GM19468 (cell line): ENCODE results near the gene PTPRG.

Source experiments
- ATAC-seq: cut with Tn5 transposase; IDR thresholded peaks from one replicate; pipeline ENCODE4 v1.9.1; 2021; ENCODE audit warnings: mild to moderate bottlenecking, moderate library complexity, moderate number of reproducible peaks; ENCODE audit not compliant: unreplicated experiment; ENCODE audit errors: extremely low read depth

PTPRG gene

DNA sequence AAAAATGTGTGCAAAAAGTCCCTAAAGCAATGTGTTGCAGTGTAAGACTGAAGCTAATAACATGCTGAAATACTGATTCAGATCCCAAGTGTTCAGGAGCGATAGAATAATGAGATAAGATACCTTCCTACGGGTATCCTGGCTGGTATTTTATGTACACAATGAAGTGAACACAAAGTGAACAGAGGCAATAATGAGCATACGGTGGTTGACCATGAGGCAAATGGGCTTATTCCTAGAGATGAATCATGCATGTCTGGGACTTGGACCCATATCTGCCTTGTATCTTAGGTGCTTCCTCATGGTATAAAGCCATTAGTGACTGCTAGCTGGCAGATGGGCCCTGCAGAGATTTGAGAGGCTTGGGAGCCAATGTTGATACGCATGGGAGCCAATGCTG lies 21.5 kb downstream of the PTPRG start:
- ATAC-seq, result no peak

DNA sequence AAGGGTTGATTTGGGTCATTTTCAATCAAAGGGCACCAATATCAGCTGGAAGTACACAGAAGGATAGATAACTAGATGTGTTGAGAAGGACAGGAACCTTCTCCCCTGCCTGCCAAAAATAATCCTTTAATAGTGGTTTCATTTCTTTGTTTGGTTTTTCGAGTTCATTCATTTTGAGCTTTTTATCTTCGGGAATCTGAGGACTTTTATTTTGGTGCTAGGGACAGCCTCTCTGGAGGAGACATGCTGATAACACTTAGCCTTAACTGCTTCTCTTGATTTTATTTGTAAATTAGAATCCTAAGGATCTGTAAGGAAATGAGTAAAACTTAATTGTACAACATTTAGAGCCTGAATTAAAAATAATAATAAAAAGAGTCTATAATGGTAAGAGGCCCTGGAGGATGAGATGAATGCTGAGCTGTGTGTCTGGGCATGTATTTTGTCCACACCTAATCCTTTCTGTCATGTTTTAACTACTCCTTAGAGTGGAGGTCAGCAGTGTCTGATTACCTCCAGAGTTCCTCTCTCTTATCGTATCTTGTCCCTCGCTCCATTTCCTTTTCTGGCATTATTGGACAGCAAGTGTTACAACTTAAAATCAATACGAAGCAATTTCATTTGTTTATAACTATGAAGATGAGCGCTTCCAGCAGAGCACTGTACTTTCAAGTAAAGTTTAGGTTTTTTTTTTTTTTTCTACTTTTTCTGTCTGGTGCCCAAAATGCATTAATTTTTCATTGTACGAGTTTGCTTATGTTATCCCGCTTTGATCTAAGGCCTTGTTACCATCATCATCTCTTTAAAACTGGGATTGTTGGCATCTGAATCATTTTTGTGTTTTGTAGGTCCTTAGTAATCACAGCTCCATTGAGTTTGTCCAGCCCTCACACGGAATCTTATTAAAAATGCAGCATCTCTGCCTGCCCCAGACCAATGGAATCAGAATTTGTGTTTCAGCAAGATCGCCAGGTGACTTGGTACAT lies 22.8 kb downstream of the PTPRG start:
- no peak for ATAC-seq

DNA sequence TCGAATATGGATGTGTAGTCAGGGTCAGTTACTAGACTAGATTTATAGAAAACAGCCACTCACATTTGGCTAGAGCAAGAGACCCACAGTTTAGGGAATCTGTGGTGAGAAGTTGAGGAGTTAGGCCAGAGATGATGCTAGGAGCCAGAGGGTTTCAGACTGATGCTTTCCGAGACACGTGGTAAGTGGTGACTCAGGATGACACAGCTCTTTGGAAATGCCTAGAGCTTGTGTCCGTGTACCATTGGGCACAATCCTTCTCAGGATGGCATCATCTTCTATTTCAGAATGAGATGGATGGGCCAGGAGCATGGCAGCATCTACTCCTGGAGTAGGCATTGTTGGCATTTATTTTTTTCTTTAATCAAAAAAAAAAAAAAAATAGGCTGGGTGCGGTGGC lies 28.5 kb downstream of the PTPRG start:
- ATAC-seq, result no peak

DNA sequence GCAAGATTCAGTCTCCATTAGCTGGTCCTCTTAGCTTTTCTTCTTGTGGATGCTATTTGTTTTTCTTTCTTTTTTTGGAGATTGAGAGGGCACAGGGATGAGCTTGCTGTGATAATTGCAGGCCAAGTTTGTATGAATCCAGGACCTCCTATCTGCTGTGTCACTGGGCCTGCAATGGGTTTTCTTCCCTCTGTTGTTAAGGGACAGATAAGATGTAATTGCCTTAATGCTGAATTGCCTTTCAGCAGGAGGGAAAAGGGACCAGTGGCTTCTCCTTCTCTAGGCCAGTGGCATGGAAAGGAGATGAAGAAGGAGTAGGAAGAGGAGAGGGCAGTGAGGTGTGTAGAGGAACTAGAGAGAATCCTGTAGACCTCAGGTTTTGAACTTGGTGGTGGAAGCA lies 29.9 kb downstream of the PTPRG start:
- no peak for ATAC-seq

DNA sequence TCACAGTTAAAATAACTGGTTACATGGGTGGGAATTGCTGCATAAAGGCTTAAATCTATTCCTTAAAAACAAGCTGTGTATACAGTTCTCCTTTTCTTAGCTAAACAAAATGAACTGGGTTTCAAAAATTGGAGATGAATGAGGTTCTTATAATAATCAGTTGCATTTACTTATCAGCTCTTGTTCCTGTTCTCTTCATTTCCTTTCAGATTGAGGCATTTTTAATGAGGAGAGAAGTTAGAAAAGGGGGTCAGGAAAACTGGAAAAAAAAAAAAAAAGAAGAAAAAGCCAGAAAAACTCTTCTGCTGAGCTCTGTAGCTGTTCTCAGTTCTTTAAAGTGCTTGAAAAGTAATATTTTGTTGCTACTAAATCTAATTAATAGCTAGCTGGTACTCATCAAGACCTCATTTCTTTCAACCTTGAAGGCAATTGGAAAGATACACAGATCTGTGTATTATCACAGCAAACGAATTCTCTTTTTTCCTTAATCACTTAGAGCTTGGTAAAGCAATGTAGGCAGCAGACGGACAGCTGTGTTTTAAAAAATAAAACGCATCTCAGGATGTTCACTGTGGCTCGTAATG lies 32.2 kb downstream of the PTPRG start:
- ATAC-seq, result no peak

DNA sequence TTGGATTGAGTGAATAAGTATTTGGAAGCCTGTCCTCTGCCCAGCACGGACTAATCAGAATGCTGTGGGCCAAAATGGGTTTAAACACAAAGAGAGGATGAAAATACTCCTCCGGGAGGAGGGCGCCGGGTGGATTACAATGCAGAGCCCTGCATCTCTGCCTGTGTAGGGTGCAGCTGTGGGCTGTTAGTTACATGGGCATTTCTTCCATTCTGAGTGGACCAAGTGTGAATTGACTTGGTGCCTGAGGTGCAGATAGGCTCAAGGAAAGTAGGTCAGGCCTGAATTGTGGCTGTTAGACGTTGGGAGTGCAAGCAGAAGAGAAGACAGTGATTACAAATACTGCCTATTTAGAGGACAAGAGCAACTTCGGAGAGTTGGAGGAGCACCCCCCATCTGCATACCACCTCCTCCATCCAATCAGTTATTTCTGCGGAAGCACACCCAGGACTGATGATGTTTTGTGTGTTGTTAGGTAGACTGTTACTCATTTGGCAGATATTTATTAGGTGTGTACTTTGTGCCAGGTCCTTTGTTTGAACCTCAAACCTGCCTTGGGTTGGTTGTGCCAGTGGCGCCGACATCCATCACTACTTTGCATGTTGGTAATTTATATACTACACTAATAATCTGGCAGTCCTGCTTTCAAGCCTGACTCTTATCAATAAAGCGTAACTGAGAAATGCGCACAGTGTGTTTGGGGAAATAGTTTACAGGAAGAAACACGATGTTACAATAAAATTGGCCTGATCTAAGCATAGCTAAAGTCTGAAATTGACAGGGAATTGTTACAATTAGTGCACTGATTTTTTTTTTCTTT lies 33.0 kb downstream of the PTPRG start:
- no peak for ATAC-seq

DNA sequence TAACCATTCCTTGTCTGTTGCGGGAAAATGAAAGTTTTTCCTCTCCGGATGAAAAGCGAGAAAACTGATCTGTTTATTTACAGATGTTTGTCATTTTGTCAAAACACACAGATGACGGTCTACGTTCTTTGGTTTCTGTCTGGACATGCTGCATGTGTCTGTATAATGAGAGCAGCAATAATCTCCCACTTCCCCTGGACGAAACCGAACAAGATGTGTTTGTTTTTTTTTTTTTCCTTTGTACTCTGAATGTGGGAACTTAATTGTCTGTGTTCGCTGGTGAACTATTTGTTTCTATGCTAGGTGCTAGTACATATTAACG lies 33.6 kb downstream of the PTPRG start:
- no peak for ATAC-seq

DNA sequence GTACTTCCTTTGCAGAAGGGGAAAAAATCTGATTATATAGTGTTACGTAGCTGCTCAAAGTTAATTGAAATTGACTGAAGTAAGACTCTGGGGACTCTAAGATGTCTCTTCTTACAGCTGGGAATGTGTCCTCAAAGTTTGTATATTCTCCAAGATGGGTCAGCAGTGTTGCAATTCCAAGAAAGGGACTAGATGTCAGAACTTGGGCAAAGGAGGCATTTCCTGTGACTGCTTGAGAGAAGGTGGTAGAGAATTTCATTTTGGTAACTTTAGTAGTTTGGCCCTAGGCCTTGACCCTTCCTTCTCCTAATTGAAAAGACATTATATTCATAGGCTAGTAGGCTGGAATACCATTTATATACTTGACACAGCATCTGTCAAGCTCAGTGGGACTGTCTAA lies 33.9 kb downstream of the PTPRG start:
- no peak for ATAC-seq

DNA sequence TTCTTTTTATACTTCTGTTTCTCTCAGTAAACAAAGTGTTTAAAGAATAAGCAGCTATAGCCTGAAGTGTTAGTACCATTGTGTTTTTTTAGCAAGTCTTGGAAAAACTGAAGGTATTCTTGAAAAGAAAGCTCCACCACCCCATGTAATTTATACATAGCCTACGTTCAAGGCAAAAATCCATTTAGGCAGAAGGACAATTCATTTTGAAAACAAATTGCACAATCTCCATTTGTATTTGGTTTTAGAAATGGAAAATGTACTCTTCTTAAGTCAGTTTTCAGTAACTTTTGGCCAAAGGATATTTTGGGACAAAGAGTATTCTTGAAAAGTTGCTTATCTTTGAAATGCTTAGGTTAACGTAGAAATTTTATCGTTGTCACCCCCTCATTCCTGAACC lies 34.5 kb downstream of the PTPRG start:
- ATAC-seq, result no peak

DNA sequence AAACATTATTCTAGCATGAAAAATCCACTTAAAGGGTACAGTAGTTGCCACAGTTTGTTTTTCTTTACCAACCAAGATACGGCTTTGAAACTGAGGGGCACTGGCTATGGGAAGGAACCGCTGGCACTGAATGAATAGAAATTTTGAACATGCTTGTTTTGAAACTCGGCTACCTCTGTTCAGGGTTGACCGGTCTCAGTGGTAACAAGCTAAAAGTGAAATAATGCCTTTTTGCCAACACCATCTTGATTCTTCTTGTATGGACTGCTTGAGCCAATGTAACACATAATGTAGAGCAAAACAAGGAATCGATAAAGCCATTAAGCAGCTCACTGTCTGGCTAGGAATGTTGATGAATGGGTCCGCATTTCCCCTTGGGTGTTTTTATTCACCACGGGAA lies 36.5 kb downstream of the PTPRG start:
- ATAC-seq, result no peak

DNA sequence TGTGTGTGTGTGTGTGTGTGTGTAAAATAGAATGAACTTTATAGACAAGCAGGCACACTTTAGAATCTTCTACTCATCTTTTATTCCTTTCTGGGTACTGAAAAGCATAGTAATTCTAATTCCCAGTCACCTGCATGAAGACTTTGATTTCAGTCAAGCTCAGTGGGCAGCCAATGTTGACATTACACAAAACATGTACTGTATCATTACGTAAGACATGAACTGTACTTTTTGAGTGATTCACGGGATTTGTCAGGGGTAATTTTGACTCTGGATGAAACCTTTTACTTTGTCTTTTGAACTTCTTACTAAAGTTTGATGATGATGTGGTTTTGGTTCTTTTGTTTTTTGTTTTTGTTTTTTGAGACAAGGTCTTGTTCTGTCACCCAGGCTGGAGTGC lies 38.8 kb downstream of the PTPRG start:
- ATAC-seq, result no peak

DNA sequence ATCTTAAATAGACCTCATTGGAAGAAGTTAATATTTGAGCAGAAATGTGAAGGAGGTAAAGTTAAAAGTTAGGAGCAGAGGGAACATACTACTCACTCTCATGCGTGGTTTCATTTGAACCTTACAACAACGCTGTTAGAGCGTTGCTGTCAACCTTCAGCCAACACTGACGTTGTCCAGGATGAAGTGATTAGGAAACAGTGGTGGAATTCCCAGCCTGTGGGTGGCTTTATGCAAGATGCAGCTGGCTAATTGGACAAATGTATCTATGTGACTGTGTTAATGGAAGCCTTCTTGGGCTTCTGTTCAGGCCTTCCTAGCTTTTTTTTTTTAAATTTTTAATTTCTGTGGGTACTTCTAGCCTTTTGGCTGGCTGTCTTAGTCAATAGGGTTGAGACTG lies 40.5 kb downstream of the PTPRG start:
- no peak for ATAC-seq

DNA sequence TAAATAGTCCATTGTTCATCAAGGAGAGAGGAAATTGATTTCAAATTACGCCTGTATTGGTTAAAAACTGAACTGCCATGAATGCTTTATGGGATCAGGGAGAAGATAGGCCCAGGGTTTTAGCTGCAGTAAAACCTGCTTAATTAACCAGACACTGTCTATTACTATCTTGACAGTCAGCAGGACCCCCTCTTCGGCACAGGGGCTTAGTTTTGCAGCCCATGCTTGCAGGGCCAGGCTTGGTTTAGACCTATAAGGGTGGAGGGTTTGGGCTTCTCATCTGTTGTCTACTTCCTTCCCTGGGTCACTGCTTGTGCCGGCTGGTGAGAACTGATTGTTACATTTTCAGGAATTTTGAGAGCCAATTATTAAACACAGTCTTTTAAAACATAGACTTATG lies 41.1 kb downstream of the PTPRG start:
- no peak for ATAC-seq

DNA sequence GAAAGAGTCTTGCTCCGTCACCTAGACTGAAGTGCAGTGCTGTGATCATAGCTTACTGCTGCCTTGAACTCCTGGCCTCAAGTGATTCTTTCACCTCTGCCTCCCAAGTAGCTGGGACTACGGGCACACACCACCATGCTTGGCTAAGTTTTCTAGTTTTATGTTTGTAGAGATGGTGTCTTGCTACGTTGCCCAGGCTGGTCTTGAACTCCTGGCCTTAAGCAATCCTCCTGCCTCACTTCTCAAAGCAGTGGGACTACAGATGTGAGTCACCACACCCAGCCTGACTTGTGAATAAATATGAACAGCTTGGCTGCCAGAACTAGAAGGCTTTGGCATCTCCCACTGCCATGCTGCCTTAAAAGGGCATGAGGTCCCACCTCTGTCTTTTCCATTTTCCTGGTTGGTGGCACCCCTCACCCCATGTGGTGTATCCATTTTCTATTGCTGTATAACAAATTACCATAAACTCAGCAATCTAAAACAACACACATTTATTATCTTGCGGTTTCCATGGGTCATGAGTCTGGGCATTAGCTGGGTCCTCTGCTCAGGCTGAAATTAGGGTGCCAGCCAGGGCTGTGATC lies 44.3 kb downstream of the PTPRG start:
- no peak for ATAC-seq

DNA sequence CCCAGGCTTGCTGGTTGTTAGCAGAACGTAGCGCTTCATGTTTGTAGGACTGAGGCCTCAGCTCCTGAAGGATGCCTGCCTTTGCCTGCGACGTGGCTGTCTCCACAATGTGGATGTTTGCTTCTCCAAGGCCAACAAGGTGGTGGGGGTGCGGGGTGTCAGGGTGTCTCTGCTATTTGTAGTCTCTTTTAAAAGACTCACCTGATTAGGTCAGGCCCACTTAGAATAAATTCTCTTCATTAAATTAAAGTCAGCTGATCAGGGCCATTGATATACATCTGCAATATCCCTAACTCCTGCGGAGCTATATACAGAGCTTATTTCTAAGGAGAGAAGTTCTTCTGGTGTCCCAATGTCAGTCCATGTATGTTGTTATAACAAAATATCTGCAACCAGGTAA lies 44.8 kb downstream of the PTPRG start:
- no peak for ATAC-seq

DNA sequence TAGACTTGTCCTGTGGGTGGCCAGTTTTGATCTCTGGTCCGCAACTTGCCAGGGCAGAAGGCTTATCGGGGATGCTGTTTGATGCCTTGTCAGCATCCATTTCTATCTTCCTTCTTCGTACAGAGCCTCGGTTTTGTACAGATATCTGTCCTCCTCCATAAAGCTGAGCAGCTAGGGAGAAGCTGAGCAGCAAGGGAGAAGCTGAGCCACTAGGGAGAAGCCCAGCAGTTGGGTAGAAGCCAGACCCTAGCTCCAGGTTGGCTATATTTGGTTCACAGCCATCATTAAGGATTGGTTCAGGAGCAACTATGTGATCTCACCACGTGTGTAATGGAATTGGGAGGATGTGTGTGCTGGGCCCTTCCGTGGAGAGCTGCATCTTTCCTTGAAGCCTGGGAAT lies 46.7 kb downstream of the PTPRG start:
- no peak for ATAC-seq

DNA sequence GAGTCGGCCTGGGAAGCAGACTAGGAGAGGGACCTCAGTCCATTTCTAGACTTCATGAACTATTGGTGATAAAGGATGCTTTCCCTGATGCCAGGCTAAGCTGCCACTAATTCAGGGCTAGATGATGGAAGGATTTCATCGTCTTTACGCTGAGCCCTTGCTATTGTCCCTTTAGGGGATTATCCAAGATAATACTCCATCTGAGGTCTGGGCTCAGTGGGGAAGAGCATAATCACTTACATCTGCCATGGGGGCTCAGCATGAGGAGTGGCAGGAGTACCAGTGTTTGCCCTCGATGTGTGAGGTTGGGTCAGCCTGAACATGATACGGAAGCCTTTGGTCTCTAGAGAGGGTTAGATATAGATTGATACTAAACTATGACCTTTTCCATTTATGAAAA lies 47.3 kb downstream of the PTPRG start:
- no peak for ATAC-seq

DNA sequence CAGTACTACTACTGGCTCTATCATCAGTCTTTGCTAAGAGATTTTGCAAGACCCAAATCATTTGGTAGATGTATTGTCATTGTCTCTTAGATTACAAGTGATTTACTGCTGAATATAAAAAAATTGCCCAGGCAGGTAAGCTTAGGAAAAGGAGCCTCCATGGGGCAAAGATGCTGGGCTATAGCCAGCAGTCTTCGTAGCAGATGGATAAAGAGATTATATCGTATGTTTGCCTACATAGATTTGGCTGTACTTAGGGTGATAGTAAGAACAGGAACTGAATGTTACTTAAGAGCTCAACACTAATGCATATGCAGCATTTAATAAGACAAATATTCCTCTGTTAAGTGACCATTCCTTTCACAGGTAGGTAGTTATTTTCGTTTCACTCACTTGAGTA lies 48.9 kb downstream of the PTPRG start:
- no peak for ATAC-seq

DNA sequence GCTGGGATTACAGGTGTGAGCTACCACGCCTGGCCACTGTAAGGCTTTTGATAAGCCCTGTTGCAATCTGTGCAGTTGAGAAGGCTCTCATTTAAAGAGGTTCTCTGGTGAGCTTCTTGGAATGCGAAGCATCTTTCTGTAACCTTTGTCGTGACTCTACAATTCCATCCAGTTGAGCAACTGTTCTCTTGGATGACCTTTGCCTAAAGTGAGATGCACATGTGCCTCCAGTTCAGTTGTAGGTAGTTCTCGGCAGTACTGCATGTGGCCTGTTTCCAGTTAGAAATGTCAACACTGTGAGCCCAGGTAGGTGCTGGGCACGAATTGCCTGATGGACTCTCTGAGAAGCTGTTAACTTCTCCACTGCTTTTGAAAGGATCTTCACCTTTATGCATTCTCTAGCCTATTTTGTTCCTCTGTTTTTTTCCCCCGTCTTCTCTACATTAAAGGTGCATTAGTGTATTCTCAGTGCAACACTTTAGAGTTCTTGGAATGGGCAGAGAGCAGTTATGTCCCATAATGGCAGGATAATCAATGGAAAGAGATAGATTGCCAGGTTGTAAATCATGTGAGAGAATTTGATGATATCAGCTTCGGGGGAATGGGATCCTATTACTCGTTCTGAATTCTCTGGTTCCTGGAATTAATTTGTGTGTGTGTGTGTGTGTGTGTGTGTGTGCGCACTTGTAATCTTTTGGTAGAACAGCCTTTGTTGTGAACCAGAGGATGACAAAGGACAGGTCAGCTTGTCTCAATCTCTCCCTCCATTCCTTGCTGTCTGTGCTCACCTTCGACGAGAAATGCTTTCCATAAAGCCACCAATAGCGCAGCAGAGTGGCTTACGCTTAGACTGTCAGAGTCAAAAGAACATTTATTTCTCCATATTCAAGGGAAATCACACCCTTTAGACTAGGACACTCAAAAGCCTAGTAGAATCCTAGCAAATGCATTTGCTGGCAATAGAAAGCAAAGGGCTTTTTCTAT lies 51.1 kb downstream of the PTPRG start:
- no peak for ATAC-seq

DNA sequence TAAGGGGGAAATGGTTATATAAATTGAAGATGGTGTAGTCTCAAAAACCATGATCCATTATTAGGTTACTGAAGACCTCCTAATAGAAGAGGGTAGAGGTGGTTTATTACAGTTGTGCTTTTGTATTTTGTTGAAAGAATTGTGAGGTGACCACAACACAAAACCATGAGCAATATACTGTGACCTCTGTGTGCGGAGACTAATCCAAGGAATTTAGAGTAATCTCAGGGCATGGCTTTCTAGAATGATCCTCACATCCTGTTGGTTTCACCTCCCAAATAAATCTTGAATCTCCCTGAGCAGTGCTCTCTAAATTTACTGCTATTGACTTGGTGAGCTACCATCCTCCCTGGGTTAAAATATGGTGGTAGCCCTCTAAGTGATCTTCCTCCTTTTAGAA lies 52.3 kb downstream of the PTPRG start:
- ATAC-seq, result no peak
